GM18507 (cell line): Measurements from ENCODE around the gene SH2D7.
"Not testable (repeated sequence)": the region's sequence is repeated elsewhere in the genome, so short reads cannot be mapped to it uniquely, and the experiment has no call there.

Experiments used
- DNase-seq: peaks from one replicate; pipeline ENCODE4 v3.0.0; 2011; ENCODE audit warnings: low read depth; ENCODE audit not compliant: insufficient read length; ENCODE audit errors: extremely low spot score
- FAIRE-seq: peaks from 2 replicates; lab custom pipeline; 2011; peaks lifted over from hg19 to GRCh38; lab: Jason Lieb, UNC

The SH2D7 gene

DNA sequence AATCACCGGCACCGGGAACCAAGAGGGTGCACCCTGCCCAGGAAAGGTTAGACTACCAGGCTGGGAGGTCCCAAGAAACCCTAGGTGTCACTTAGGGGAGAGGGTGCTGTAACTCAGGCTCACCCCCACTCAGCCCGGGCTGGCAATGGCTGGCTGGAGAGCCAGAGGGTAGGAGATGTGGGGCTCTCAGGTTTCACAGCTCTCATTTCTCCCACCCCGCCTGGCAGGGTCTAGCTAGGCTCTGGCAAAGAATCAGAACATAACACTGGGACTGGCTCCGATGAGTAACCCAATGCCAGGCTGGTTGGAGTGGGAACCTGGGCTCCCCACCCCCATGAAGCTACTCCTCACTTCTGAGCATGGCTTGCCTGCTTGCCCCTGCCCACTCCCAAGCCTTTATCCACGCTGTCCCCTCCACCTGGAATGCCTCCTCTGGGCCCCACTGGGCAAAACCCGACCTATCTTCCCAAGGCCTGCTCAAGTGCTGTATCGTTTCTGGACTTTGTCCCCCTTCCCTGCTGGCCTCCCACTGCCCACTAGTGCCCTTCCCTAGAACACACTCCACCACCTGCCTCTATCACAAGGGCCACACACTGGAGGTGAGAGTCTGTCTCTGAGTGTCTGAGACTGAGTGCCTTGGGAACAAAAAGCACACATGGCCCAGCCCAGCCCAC, 36.9 kb downstream of the SH2D7 start:
- no peak for DNase-seq
- FAIRE-seq = no peak

DNA sequence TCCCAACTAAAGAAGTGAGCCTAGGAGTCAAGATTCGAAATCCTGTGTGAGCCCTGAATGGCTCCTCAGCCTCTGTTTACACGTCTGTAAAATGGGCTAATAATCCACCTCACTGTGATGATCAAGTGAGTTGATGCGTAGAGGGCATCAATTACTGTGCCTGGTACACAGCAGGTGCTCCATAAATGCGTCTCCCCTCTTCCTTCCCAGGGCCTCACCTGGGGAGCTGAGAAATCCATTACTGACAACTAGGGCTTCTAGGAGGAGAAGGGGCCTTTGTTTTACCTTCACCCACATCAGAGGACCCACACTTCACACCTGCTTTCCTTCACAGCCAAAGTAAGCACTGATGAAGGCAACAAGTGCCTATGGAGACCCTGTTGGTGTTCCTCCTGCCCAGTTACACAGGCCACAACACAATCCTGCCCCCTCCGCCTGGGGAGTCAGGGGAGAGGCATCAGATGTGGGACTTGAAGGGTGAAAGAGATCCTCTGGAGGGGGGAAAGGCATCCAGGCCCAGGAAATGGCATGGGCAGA, 37.5 kb downstream of the SH2D7 start:
- FAIRE-seq = no peak
- no peak for DNase-seq

DNA sequence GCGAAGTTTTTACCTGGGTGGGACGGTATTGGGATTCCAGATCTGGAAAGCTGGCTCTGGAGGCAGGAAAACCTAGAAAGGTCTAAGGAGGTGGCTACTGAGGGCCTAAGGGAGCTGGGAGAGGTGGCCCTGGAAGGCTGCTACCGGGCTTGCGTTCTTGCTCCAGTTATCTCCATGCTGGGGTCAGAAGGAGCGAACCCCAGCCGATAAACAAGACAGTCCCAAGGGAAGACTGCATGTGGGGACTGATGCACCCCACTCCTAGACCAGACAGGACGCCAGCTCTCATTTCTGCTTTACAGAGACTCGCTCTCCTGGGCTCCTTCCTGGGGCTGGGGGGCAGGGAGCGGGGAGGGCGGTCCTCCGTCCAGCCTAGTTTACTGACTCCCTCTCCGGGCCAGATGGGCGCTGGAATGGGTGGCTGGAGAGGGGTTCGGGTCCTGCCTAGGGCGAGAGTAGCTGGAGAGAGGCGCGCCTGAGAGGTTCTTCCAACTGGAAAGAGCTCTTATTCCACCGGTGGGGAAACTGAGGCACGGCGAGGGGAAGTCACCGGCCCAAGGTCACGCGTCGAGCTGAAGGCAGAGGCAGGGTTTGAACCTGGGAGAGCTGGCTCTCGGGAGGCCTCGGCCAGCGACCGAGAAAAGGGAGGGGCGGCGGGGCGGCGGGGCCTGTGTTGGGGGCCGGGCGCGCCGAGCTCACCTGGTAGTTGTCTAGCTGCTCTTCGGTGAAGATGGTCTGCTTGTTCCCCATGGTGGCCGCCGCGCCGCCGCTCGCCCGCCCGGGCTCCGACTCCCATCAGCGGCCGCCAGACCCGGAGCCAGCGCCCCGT, 38.3 kb downstream of the SH2D7 start:
- FAIRE-seq = no peak
- DNase-seq = no peak

DNA sequence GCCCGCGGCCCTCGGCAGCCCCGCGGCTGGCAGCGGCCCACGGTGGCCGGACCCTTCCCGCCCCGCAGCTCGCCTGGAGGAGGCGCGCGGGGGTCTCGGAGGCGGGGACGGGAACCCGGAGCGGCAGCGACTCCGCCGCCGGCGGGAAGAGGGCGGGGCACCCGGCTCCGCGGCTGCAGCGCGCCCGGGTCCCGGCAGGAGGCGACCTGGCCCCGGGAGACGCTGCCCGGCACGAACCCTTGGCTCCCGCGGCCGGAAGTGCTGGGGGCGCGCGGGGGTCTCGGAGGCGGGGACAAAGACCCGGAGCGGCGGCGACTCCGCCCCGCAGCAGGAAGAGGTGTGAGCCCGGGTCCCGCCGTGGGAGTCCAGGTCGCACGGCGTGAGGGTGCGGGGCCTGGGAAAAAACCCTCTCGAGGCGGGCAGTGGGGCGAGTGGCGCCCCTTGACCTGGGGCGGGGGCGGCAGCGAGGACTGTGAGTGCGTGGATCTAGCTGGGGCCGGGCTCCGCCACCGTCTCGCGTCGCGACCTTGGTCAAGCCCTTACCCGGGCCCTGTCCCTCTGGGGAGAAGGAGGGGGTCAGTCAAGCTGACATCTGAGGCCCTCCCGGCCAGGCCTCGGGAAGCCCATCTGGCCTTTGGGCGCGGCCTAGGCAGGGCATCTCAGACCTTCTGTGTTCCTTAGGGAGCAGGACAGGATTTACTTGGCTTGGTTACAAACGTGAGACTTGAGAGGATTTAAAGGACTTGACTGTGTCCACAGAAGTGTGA, 39.1 kb downstream of the SH2D7 start, which contains the start of gene CIB2:
Gene CIB2, minus strand, starts transcription at position 151 of the 767 bp plus-strand sequence. CDS start 230 bp downstream, outside the sequence.
- DNase-seq (peak; percentile 90), FAIRE-seq (peak; percentile 52)

DNA sequence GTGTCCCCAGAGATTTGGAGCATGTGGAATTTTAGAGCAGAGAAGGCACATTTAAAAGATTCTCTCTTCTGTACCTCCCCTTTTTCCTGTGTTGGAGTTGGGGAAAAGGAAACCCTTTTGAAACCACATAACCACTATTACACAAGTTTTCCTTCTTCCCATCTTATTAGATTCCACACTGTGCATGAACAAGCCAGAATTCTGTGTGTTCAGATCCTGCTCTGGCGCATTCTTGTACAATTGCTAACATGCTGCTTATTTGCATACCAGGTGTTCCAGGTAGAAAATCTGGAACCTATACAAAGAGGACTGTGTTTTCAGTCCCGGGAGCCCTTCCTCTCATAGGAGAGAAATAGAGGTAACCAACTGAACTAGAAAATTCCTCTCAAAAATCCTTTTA, 41.4 kb downstream of the SH2D7 start:
- DNase-seq (no peak), FAIRE-seq (no peak)

DNA sequence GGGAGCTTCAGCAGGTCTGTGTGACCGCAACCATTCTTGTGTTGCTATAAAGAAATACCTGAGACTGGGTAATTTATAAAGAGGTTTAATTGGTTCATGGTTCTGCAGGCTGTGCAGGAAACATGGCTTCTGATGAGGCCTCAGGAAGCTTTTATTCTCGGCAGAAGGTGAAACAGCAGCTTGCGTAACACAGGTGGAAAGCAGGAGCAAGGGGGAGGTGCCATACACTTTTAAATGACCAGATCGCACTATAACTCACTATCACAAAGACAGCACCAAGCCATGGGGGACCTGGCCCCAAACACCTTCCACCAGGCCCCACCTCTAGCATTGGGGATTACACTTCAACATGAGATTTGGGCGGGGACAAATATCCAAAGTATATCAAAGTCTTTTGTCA, 47.2 kb downstream of the SH2D7 start:
- no peak for DNase-seq

DNA sequence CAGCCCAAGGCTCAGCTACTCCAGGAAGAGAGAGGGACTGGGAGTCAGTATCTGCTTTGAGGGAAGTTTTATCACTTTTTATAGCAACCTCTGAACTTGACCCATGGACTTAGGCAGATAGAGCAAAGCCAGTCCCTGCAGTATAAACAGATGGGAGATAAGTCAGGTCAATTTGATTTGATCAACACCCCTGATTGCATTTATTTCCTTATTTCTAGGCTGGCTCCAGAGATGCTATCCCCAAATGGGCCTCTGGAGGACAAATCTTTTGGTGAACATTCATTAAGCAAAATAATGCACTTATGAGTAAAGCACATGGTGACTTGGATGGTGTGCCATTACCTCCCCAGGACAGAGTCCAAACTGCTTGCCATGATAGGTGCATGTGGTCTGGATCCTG, 47.9 kb downstream of the SH2D7 start:
- no peak for FAIRE-seq
- no peak for DNase-seq

More for the DNA sequence above, 47.2 kb downstream of the SH2D7 start:
- FAIRE-seq = no peak

DNA sequence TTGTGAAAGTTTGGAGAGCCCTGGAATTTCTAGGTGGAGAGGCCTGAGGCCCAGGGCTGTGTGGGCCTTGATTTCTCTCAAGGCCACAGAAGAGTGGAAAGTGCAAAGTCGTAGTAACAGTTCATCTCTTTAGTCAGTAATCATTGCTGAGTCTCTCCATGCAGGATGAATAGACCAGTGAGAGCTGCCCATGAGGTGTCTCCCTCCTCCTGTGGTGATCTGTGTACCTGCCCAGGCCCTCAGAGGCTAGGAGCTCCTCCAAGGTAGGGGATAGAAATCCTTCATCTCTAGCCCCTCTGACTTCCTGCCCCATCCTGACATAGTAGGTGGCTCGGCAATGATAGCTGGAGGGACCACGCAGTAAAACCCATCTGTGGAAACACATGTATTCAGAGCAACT, 50.0 kb downstream of the SH2D7 start:
- FAIRE-seq (no peak), DNase-seq (no peak)

DNA sequence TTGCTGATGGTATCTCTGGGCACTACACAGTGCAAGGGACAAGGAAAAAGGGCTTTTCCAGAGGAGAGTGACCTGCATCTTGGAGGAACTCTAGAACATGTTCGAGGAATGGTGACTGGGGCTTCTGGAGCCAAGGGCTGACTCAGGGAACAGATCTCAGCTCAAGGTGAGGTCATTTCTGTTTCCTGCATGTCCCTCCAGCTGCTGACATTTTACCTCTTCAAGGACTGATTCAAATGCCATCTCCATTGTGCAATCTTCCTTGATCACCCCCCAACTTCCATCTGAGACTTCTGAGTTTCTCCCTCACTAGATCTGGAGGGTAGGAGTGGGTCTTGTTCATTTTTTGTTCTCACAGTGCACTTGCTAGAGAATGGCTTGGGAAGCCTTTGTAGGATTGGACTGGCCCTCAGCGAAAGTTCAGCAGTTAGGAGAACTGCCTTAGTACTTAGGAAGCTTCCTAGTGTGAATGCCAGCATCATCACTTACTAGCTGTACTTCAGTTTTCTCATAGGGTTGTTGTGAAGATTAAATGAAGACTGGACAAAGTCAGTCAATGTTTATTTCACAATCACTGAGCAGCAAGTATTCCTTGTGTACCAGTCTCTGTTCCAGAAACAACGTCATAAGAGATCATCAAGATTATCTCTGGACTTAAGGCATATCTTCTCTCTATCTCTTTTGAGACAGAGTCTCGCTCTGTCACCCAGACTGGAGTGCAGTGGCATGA, 54.2 kb downstream of the SH2D7 start:
- DNase-seq (no peak), FAIRE-seq (no peak)

DNA sequence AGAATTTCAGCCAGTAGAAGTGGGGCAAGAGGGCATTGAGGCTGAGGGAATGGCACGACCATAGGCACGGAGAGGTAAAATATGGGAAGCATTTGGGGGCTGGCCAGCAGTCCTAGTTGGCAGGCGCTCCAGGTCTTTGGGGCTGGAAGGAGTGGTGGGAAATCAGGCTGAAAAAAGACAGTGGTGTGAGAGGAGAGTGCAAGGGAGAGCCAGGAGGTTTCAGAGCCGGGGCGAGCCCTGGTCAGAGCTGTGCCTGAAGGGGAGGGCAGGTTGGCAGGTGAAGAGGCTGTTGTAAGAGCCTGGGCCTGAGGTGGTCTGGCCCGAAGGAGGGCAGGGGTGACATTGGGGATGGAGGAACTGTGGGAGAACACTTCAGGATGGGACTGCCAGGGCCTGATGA, 55.2 kb downstream of the SH2D7 start:
- FAIRE-seq (no peak), DNase-seq (no peak)

DNA sequence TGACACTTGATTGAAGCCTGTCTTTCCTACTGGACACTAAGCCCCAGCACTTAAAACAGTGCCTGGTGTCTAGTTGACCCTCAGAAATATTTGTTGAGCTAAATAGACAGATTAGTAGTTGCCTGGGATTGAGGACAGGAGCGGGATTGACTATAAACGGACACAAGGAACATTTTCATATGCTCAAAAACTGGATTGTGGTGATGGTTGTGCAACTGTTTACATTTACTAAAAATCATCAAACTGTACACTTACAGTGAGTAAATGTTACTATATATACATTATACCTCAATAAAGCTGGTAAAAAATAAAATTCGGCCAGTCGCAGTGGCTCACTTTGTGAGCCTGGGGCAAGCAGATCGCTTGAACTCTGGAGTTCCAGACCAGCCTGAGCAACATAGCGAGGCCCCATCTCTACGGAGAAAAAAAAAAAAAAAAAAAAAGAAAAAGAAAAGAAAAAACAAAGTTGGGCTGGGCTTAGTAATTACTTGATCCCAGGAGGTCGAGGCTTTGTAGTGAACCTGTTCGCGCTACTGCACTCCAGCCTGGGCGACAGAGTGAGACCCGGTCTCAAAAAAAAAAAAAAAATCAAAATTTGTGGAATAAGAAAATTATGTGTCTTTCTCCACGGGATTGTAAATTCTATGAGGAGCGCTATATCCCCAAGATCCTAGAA, 56.2 kb downstream of the SH2D7 start:
- DNase-seq = no peak
- no peak for FAIRE-seq

DNA sequence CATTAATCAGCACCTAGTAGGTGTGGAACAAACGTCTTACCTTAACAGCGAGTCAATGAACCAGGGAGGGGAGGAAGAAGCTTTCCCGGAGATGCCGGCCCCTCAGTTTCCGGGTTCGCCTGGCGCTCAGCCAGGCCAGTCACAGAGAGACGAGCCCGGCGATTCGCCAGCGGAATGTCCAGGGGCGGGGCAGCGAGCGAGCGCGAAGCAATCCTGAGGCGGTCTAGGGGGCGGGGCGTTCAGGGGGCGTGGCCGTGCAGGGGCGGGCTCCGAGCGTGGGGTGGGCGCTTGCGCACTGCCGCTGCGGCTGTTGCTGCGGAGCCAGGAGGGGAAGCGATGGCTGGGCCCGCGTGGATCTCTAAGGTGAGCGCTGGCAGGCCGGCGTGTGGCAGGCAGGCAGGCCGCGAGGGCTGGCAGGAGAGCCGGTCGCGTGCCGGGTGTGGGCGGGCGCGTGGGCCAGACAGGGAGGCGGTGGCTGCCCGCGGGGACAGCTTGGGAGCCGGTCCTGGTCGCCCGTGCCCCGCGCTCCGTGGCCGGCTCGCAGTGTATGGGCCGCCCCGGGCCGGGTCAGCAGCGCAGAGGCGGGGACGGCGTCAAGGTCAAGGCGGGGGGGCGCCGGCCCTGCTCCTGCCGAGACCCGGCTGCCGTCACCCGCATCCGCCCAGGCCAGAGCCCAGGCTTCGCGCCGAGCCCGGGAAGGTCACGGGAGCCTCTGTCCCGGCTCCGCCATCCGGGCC, 56.9 kb downstream of the SH2D7 start, which contains the start of gene IDH3A:
Gene IDH3A, plus strand, starts transcription at position 295 of the 737 bp plus-strand sequence. Its CDS starts 42 bp downstream, at position 337.
- FAIRE-seq = peak; percentile 93
- DNase-seq = peak; percentile 94

DNA sequence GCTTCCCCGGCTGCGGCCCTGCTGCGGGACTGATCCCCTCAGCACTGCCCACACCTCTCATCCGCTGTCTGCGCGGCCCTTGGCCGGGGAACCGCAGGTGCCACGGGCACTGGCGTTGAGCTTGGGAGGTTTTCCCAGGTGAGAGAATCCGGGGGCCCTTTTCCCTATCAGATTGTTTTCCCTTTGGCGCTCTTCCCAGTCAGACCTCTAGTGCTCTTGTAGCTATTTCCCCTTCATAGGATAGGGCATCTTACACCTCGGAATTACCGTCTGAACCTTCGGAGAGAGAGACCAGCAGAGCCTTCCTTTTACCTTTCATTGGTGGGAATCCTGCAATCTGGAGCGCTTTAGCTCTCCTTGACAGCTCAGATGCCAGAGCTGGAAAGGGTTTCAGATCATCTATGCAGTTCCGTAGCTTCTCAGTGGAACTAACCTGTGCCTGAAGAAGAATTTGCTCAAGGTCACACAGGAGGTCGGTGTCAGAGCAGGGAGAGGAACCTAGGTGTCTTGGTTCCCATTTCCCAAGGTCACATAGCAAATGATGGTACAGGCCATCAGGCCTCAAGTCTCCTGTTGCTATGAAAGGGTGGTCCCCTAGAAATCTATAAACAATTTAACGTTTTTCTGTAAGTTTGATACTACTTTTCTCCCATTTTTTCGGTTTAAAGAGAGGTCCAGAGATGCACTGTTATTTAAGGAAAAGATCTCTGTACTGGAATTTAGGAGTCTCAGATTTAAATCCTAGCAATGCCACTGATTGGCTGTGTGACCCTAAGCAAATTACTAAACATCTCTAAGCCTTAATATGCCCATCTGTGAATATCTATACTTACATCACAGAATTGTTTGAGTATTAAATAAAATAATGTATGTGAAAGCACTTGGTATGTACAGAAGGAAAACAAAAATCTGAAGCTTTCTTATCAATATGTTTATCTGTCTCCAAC, 57.7 kb downstream of the SH2D7 start:
- FAIRE-seq (no peak), DNase-seq (no peak)

DNA sequence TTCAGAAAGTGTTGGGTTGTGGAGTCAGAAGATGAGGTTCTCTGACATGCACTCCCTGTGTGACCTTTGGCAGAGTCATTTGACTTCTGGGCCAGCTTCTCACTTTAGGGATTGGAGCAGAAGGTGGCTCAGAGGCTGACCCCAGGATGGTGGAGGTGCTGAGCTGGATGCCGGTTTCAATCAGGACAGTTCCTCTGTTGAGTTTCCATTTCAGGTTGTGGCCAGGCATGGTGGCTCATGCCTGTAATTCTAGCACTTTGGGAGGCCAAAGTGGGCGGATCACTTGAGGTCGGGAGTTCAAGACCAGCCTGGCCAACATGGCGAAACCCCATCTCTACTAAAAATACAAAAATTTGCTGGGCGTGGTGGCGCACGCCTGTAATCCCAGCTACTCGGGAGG, 58.7 kb downstream of the SH2D7 start:
- not testable (repeated sequence) for FAIRE-seq, DNase-seq
